GM19397 (cell line): ENCODE results near the gene UNC13D.
"Not testable (repeated sequence)": the region's sequence is repeated elsewhere in the genome, so short reads cannot be mapped to it uniquely, and the experiment has no call there.

Experiments used
- ATAC-seq: cut with Tn5 transposase; IDR thresholded peaks from one replicate; pipeline ENCODE4 v1.9.1; 2021; ENCODE audit warnings: mild to moderate bottlenecking, moderate library complexity; ENCODE audit not compliant: unreplicated experiment

Gene UNC13D

GRCh38 chr17:75853433-75853832 lies 9.2 kb upstream of the UNC13D start:
- no peak for ATAC-seq

- not testable (repeated sequence) for ATAC-seq
Observed at GRCh38 chr17:75851693-75851991, 7.4 kb upstream of the UNC13D start.

GRCh38 chr17:75850928-75851692 lies 6.9 kb upstream of the UNC13D start:
- ATAC-seq = no peak

GRCh38 chr17:75849724-75850123 lies 5.5 kb upstream of the UNC13D start:
- ATAC-seq = no peak

GRCh38 chr17:75849279-75849646 lies 5.1 kb upstream of the UNC13D start:
- no peak for ATAC-seq

GRCh38 chr17:75848523-75849278 lies 4.5 kb upstream of the UNC13D start:
- no peak for ATAC-seq

GRCh38 chr17:75847614-75848522 lies 3.7 kb upstream of the UNC13D start:
- ATAC-seq = no peak

GRCh38 chr17:75846692-75847613 lies 2.7 kb upstream of the UNC13D start:
- ATAC-seq = no peak

GRCh38 chr17:75845933-75846691 lies 1.9 kb upstream of the UNC13D start:
- ATAC-seq = no peak

- ATAC-seq = peak; percentile 58
Observed at GRCh38 chr17:75845058-75845711, 981 bp upstream of the UNC13D start.

- ATAC-seq = peak; percentile 2
Observed at GRCh38 chr17:75844530-75845057, 390 bp upstream of the UNC13D start.

GRCh38 chr17:75842963-75843576 lies 1.1 kb downstream of the UNC13D start:
- ATAC-seq = no peak

GRCh38 chr17:75842411-75842810 lies 1.8 kb downstream of the UNC13D start:
- no peak for ATAC-seq

- no peak for ATAC-seq
Observed at GRCh38 chr17:75840799-75841164, 3.4 kb downstream of the UNC13D start.

- no peak for ATAC-seq
Observed at GRCh38 chr17:75839942-75840798, 4.0 kb downstream of the UNC13D start.

- ATAC-seq = no peak
Observed at GRCh38 chr17:75838410-75838809, 5.8 kb downstream of the UNC13D start.

- no peak for ATAC-seq
Observed at GRCh38 chr17:75837899-75838298, 6.3 kb downstream of the UNC13D start.

- ATAC-seq = no peak
Observed at GRCh38 chr17:75836605-75837004, 7.6 kb downstream of the UNC13D start.
